GM18868 (cell line): ENCODE measurements around the gene SPATA20.

Experiments
- ATAC-seq: cut with Tn5 transposase; IDR thresholded peaks from one replicate; pipeline ENCODE4 v1.9.1; 2021; ENCODE audit warnings: mild to moderate bottlenecking, moderate library complexity; ENCODE audit not compliant: unreplicated experiment

Gene SPATA20

DNA sequence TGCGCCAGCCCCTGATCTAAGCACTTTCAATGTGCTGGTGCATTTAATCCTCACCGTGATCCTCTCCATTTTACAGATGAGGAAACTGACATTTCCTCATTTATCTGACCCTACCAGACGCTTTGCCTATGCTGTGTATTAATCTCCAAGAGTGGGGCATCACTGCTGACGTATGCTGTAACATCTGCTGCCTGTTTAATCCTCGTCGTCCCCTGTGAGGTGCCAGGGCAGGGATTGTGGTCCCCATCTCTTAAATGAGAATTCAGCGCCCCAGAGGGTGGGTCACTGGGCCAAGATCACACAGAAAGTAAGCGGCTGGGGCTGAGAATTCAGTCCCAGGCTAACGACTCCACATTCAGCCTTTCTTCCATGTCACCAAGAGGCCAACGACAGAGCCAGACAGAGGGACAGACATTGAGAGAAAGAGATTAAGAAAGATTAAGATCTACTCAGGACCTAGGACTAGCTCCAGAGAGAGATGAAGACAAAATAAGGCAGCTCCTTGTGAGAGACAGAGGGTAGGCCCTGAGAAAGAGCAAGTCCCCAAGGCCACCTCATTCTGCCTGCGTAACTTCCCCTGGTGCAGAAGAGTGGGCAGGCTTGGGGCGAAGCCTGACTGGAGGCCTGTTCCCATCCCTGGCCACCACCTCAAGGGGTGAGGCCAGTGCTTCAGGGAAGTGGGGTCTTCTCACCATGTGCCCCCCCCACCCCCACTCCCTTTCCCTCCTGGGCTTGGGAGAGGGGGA, 27.1 kb downstream of the SPATA20 start:
- ATAC-seq = no peak

DNA sequence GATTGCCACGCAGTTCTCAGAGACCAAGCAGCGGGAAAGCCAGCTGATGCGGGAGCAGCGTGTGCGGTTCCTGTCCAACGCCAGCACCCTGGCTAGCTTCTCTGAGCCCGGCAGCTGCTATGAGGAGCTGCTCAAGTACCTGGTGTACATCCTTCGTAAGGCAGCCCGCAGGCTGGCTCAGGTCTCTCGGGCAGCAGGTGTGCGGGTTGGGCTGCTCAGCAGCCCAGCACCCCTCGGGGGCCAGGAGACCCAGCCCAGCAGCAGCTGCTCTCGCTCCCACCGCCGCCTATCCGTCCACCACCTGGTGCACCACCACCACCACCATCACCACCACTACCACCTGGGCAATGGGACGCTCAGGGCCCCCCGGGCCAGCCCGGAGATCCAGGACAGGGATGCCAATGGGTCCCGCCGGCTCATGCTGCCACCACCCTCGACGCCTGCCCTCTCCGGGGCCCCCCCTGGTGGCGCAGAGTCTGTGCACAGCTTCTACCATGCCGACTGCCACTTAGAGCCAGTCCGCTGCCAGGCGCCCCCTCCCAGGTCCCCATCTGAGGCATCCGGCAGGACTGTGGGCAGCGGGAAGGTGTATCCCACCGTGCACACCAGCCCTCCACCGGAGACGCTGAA, 28.7 kb downstream of the SPATA20 start:
- no peak for ATAC-seq

- ATAC-seq = no peak
Measured at GRCh38 chr17:50576864-50577263, 29.9 kb downstream of the SPATA20 start.

GRCh38 chr17:50577451-50577954, 30.5 kb downstream of the SPATA20 start:
- ATAC-seq = no peak

DNA sequence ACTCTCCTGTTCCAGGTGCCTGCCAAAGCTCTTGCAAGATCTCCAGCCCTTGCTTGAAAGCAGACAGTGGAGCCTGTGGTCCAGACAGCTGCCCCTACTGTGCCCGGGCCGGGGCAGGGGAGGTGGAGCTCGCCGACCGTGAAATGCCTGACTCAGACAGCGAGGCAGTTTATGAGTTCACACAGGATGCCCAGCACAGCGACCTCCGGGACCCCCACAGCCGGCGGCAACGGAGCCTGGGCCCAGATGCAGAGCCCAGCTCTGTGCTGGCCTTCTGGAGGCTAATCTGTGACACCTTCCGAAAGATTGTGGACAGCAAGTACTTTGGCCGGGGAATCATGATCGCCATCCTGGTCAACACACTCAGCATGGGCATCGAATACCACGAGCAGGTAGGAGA, 31.2 kb downstream of the SPATA20 start:
- ATAC-seq = no peak

GRCh38 chr17:50579399-50579798, 32.4 kb downstream of the SPATA20 start:
- ATAC-seq = no peak

- no peak for ATAC-seq
Measured at GRCh38 chr17:50580646-50581045, 33.7 kb downstream of the SPATA20 start.

GRCh38 chr17:50581316-50581715, 34.3 kb downstream of the SPATA20 start:
- no peak for ATAC-seq

GRCh38 chr17:50582741-50583140, 35.8 kb downstream of the SPATA20 start:
- no peak for ATAC-seq

GRCh38 chr17:50583641-50584040, 36.7 kb downstream of the SPATA20 start:
- ATAC-seq = no peak

DNA sequence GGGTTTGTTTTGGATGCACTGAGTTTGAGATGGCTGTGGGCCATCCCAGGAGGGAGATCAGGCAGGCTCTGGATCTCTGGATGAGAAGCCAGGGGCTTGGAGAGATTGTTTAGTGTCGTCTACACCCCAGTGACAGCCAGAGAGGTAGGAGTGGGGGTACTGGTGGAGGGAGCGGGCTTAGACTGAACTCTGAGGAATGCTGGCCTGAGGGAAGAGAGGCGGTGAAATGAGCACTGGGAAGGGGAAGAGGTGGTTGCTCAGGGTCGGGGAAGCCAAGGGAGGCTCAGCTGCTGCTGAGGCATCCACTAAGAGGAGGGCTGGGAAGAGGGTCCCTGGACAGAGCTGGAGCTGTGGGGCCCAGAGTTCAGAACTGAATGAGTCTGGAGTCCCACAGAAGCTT, 37.1 kb downstream of the SPATA20 start:
- ATAC-seq = no peak

DNA sequence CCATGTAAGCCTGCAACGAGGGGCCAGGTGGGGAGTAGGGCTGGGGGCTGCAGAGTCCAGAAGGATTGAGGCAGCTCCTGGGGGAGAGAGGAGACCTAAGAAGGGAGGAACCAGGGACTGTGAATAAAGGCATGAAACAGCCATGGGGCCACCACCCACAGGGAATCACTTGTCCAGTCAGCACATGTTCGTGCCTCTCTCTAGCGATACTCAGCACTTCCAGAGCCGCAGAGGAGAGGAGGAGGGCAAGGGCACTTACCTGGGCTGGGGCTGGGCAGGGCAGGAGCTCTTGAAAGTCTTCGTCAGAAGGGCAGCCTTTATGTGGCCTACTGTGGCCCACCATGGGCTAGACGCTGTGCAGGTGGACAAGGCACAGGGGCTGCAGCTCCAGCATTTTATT, 37.8 kb downstream of the SPATA20 start:
- ATAC-seq = no peak

DNA sequence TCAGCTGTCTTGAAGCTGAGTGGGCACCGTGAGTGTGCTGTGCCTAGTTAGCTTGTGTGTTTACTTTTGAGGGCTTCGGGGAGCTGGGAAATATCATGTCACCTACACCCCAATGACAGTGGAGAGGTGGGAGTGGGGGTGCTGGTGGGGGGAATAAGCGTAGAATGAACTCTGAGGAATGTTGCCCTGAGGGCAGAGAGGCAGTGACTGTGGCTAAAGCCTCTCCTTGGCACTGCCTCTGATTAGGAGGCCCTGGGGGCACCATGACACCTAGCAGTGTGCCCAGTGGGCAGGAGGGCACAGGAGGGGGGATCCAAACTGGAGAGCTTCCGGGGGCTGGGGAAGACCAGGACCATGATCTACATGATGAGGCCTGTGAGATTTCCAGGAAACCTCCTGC, 38.4 kb downstream of the SPATA20 start:
- no peak for ATAC-seq

- no peak for ATAC-seq
Measured at GRCh38 chr17:50585891-50586290, 38.9 kb downstream of the SPATA20 start.

- no peak for ATAC-seq
Measured at GRCh38 chr17:50586421-50587247, 39.7 kb downstream of the SPATA20 start.

DNA sequence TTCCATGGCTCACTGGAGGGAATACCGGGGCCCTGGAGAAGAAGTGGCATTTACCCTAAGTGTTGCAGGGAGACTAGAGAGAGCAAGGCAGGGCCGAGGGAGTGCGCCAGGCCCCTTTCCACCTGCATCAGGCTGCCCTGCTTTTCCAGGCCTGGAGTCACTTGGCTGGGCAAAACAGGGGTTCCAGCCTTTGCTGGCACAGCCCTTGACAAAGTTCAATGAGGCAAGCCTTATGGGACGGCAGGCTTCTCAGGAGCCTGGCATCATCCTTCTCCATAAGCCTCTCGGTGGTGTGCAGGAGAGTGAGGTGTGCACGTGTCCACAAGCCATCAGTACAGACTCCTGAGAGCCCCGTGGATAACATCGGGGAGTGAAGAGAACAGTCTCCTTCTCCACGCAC, 40.6 kb downstream of the SPATA20 start:
- no peak for ATAC-seq

GRCh38 chr17:50588391-50589049, 41.5 kb downstream of the SPATA20 start:
- ATAC-seq = no peak

DNA sequence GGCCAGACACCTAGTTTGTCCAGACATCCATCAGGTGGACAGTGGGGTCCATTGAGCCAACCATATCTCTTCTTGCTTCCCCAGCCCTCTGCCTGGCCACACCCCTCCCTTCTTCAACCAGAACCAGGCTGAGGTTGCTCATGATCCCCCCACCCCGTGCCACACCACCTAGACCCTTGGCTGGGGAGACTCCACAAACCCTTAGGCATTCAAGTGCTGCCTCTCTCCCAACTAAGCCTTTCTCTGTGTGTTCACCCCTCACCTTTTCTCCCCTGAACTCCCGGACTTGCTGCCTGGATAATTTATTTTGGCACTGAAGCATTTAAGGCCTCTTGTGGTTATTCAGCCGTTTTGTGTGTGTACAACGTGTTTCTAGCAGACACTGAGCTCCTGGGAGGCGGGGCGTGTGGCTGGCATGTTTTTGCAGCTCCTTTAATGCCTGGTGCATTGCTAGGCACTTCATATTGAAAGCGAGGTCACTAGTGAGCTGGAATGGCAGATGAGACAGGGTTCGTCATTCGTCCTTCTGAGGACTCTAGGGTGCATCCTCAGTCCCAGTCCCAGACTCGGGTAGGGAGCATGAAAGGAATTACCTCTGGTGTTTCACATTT, 42.2 kb downstream of the SPATA20 start:
- no peak for ATAC-seq

DNA sequence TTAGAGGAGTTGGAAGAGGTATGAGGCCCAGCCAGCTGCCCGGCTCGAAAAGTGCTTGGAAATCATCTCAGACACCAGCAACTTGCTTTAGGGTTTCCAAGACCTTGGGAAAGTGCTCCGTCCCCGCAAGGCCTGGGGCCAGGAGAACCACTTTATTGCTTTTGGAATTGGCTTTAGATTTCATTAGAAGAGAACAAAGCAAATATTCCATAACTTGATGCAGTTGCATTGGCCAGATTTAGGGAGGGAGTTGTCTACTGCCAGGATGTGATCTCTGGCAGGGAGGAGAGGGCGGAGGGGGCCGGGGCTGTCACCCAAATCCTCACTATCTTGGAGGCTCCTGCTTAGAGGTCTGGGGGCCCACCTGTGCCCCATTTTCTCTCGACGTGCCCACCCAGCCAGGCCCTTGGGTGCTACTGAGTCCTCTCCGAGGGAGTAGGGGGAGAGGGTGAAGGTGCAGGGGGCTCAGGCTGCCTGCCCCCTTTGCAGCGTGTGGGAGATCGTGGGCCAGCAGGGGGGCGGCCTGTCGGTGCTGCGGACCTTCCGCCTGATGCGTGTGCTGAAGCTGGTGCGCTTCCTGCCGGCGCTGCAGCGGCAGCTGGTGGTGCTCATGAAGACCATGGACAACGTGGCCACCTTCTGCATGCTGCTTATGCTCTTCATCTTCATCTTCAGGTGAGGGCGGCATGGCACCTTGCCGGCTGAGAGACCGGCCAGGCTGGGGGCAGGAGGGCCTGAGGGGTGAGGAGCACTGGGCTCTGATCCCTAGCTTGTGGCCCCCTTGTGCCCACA, 44.2 kb downstream of the SPATA20 start:
- ATAC-seq = no peak

GRCh38 chr17:50593321-50593720, 46.3 kb downstream of the SPATA20 start:
- ATAC-seq = no peak
